ENCODE measurements around the gene AJM1.

Gene AJM1

GRCh38 chr9:136851941-136852663, 9.8 kb downstream of the AJM1 start, which contains the start of gene MAMDC4:
MAMDC4 (plus strand) TSS chr9:136852346; CDS start chr9:136852417, 71 bp downstream.
- Mint-ChIP-seq H3K4me3 (no peak within 1 kb of the TSS), H3K27ac (no peak within 1 kb of the TSS), H3K9me3 (no peaks in the 10 kb centered on the region), H3K4me1 (peaks cover 13% of the 10 kb centered on the region), H3K36me3 (ENCODE audit: low read depth) (no peaks in the 10 kb centered on the region), H3K27me3 (peaks cover 7% of the 10 kb centered on the region)
- DNase-seq (no peak), ATAC-seq (no peak)

- H3K36me3 Mint-ChIP-seq (ENCODE audit: low read depth), result no peaks in the 10 kb centered on the region
- H3K27me3 Mint-ChIP-seq, result peaks cover 2% of the 10 kb centered on the region
- H3K27ac Mint-ChIP-seq, result no peak overlapping the region
- ATAC-seq (no peak), DNase-seq (no peak)
- no peaks in the 10 kb centered on the region for H3K9me3 Mint-ChIP-seq
- H3K4me3 Mint-ChIP-seq, result no peak overlapping the region
- peaks cover 9% of the 10 kb centered on the region for H3K4me1 Mint-ChIP-seq
Observed at GRCh38 chr9:136852664-136853595, 10.7 kb downstream of the AJM1 start.

- Mint-ChIP-seq H3K9me3 (no peaks in the 10 kb centered on the region), H3K27me3 (no peaks in the 10 kb centered on the region), H3K27ac (no peak overlapping the region), H3K36me3 (ENCODE audit: low read depth) (no peaks in the 10 kb centered on the region), H3K4me1 (peaks cover 7% of the 10 kb centered on the region), H3K4me3 (no peak overlapping the region)
- DNase-seq, result no peak
- no peak for ATAC-seq
Observed at GRCh38 chr9:136853596-136854112, 11.4 kb downstream of the AJM1 start.

- DNase-seq, result no peak
- Mint-ChIP-seq H3K4me3 (no peak overlapping the region), H3K27ac (no peak overlapping the region), H3K4me1 (peaks cover 3% of the 10 kb centered on the region), H3K9me3 (no peaks in the 10 kb centered on the region), H3K27me3 (no peaks in the 10 kb centered on the region), H3K36me3 (ENCODE audit: low read depth) (no peaks in the 10 kb centered on the region)
- no peak for ATAC-seq
Observed at GRCh38 chr9:136854113-136854841, 12.0 kb downstream of the AJM1 start.

- H3K9me3 Mint-ChIP-seq, result no peaks in the 10 kb centered on the region
- H3K27ac Mint-ChIP-seq, result no peak overlapping the region
- H3K27me3 Mint-ChIP-seq, result no peaks in the 10 kb centered on the region
- H3K36me3 Mint-ChIP-seq (ENCODE audit: low read depth), result no peaks in the 10 kb centered on the region
- no peak overlapping the region for H3K4me3 Mint-ChIP-seq
- no peak for ATAC-seq
- no peak for DNase-seq
- H3K4me1 Mint-ChIP-seq, result no peaks in the 10 kb centered on the region
Observed at GRCh38 chr9:136854842-136855460, 12.7 kb downstream of the AJM1 start.

- H3K36me3 Mint-ChIP-seq (ENCODE audit: low read depth), result no peaks in the 10 kb centered on the region
- no peaks in the 10 kb centered on the region for H3K4me1 Mint-ChIP-seq
- ATAC-seq (no peak), DNase-seq (no peak)
- H3K27me3 Mint-ChIP-seq, result no peaks in the 10 kb centered on the region
- H3K27ac Mint-ChIP-seq, result no peak overlapping the region
- no peak overlapping the region for H3K4me3 Mint-ChIP-seq
- no peaks in the 10 kb centered on the region for H3K9me3 Mint-ChIP-seq
Observed at GRCh38 chr9:136855461-136856078, 13.3 kb downstream of the AJM1 start.

GRCh38 chr9:136856079-136856476, 13.8 kb downstream of the AJM1 start:
- Mint-ChIP-seq H3K36me3 (ENCODE audit: low read depth) (no peaks in the 10 kb centered on the region), H3K4me1 (no peaks in the 10 kb centered on the region)

GRCh38 chr9:136856541-136857141, 14.4 kb downstream of the AJM1 start:
- Mint-ChIP-seq H3K27ac (no peak overlapping the region), H3K4me3 (no peak overlapping the region)
- DNase-seq, result no peak

More at GRCh38 chr9:136856079-136856476, 13.8 kb downstream of the AJM1 start:
- ATAC-seq (no peak), DNase-seq (no peak)
- Mint-ChIP-seq H3K4me3 (no peak overlapping the region), H3K9me3 (no peaks in the 10 kb centered on the region), H3K27me3 (no peaks in the 10 kb centered on the region), H3K27ac (no peak overlapping the region)

GRCh38 chr9:136857166-136857565, 14.9 kb downstream of the AJM1 start:
- no peaks in the 10 kb centered on the region for H3K4me1 Mint-ChIP-seq
- no peaks in the 10 kb centered on the region for H3K27me3 Mint-ChIP-seq
- no peak overlapping the region for H3K27ac Mint-ChIP-seq
- H3K9me3 Mint-ChIP-seq, result no peaks in the 10 kb centered on the region
- H3K36me3 Mint-ChIP-seq (ENCODE audit: low read depth), result no peaks in the 10 kb centered on the region
- DNase-seq (no peak), ATAC-seq (no peak)
- no peak overlapping the region for H3K4me3 Mint-ChIP-seq

More at GRCh38 chr9:136856541-136857141, 14.4 kb downstream of the AJM1 start:
- H3K9me3 Mint-ChIP-seq, result no peaks in the 10 kb centered on the region
- H3K27me3 Mint-ChIP-seq, result no peaks in the 10 kb centered on the region
- H3K4me1 Mint-ChIP-seq, result no peaks in the 10 kb centered on the region
- ATAC-seq, result no peak
- no peaks in the 10 kb centered on the region for H3K36me3 Mint-ChIP-seq (ENCODE audit: low read depth)

GRCh38 chr9:136857581-136858412, 15.5 kb downstream of the AJM1 start:
- Mint-ChIP-seq H3K36me3 (ENCODE audit: low read depth) (peaks cover 2% of the 10 kb centered on the region), H3K27me3 (no peaks in the 10 kb centered on the region), H3K4me3 (no peak overlapping the region), H3K4me1 (no peaks in the 10 kb centered on the region), H3K9me3 (no peaks in the 10 kb centered on the region), H3K27ac (no peak overlapping the region)
- ATAC-seq (no peak), DNase-seq (no peak)

- H3K4me1 Mint-ChIP-seq, result no peaks in the 10 kb centered on the region
- no peak overlapping the region for H3K27ac Mint-ChIP-seq
- ATAC-seq (no peak), DNase-seq (no peak)
- peaks cover 3% of the 10 kb centered on the region for H3K36me3 Mint-ChIP-seq (ENCODE audit: low read depth)
- no peak overlapping the region for H3K4me3 Mint-ChIP-seq
- no peaks in the 10 kb centered on the region for H3K27me3 Mint-ChIP-seq
- no peaks in the 10 kb centered on the region for H3K9me3 Mint-ChIP-seq
Observed at GRCh38 chr9:136858452-136858843, 16.2 kb downstream of the AJM1 start.

- peaks cover 4% of the 10 kb centered on the region for H3K4me1 Mint-ChIP-seq
- peaks cover 8% of the 10 kb centered on the region for H3K36me3 Mint-ChIP-seq (ENCODE audit: low read depth)
- no peak overlapping the region for H3K27ac Mint-ChIP-seq
- H3K4me3 Mint-ChIP-seq, result no peak overlapping the region
- ATAC-seq (no peak), DNase-seq (no peak)
- no peaks in the 10 kb centered on the region for H3K27me3 Mint-ChIP-seq
- no peaks in the 10 kb centered on the region for H3K9me3 Mint-ChIP-seq
Observed at GRCh38 chr9:136858844-136859757, 16.8 kb downstream of the AJM1 start.

Data from activated naive CD8-positive, alpha-beta T cell treated with anti-CD3 and anti-CD28 coated beads, Interleukin-2, amount 50 U/mL, for 24 hours (primary cell).